Esophagus squamous epithelium (tissue), 5 donors: ENCODE measurements around the gene AXIN2. TPM values are rescaled to one million over a fixed set of nuclear protein-coding genes. Genes with fewer than 3 reads are reported as not detected.

ENCODE experiments used
- DNase-seq: peaks from one replicate; lab custom pipeline; 2025; lab: John Stamatoyannopoulos, UW
- H3K27ac ChIP-seq, 4 donors: fragments of 200-600 bp; sonication (generic); one replicate each; pipeline ENCODE4 v1.5.1; 2016 to 2019; ENCODE audit warnings: mild to moderate bottlenecking in 1 of 4
- H3K27me3 ChIP-seq, 4 donors: fragments of 200-600 bp; sonication (generic); 1 replicate in 3 of 4; 2 replicates in 1 of 4; pipeline versions ENCODE4 v1.5.1 to v1.6.0; 2017 to 2021; ENCODE audit warnings: antibody characterized with exemption in 1 of 4
- H3K36me3 ChIP-seq, 3 donors: fragments of 200-600 bp; sonication (generic); one replicate each; pipeline ENCODE4 v1.5.1; 2016 to 2019
- H3K4me1 ChIP-seq, 3 donors: fragments of 200-600 bp; sonication (generic); one replicate each; pipeline ENCODE4 v1.5.1; 2017 to 2019
- H3K4me3 ChIP-seq, 4 donors: fragments of 200-600 bp; sonication (generic); 1 replicate in 3 of 4; 2 replicates in 1 of 4; pipeline ENCODE4 v1.5.1; 2016 to 2019; ENCODE audit warnings: mild to moderate bottlenecking in 2 of 4, moderate library complexity in 1 of 4
- H3K9me3 ChIP-seq, 3 donors: fragments of 200-600 bp; sonication (generic); one replicate each; pipeline ENCODE4 v1.5.1; 2016 to 2019
- POLR2A ChIP-seq, 4 donors: fragments of 450-650 bp; IDR thresholded peaks; one replicate each; pipeline ENCODE4 v1.6.1; 2017; ENCODE audit warnings: antibody characterized with exemption in 4 of 4, mild to moderate bottlenecking in 4 of 4, moderate library complexity in 3 of 4
- WGBS, 2 donors: methylation state at CpG; one replicate each; pipeline ENCODE4 v1.1.5; 2018; 5-methylcytosine and 5-hydroxymethylcytosine counted together
- intact Hi-C: fragments of 100-400 bp; cut with DNase I; formaldehyde crosslinking; loops from one replicate; pipeline ENCODE4 v1.15.0; 2022
- total RNA-seq, 4 donors: library from RNA; depleted of rRNA; stranded (reverse); fragments of >200 nt; gene quantifications; one replicate each; pipeline ENCODE4 v1.1.0, GENCODE V29; 2016
- TF ChIP-seq, protein P1 (sequence below), 6 experiments: fragments of 450-650 bp in 4 of 6; fragments of 200-600 bp in 2 of 6; sonication (generic) in 2 of 6; IDR thresholded peaks; one replicate each; pipeline ENCODE4 v1.5.1; 2016 to 2019; ENCODE audit warnings: antibody characterized with exemption in 6 of 6, mild to moderate bottlenecking in 4 of 6, moderate library complexity in 4 of 6
- donor health status: DM: yes; HTN: yes; CAD: no.

The AXIN2 gene
- total RNA-seq, 4 donors from 2014 or later, result 0.83 to 10.9 (median 6.2) TPM

- H3K36me3 ChIP-seq, result peaks cover 0 to 6% (median 0%) of the 10 kb centered on the region in 3 donors
- TF ChIP-seq, protein P1, sequence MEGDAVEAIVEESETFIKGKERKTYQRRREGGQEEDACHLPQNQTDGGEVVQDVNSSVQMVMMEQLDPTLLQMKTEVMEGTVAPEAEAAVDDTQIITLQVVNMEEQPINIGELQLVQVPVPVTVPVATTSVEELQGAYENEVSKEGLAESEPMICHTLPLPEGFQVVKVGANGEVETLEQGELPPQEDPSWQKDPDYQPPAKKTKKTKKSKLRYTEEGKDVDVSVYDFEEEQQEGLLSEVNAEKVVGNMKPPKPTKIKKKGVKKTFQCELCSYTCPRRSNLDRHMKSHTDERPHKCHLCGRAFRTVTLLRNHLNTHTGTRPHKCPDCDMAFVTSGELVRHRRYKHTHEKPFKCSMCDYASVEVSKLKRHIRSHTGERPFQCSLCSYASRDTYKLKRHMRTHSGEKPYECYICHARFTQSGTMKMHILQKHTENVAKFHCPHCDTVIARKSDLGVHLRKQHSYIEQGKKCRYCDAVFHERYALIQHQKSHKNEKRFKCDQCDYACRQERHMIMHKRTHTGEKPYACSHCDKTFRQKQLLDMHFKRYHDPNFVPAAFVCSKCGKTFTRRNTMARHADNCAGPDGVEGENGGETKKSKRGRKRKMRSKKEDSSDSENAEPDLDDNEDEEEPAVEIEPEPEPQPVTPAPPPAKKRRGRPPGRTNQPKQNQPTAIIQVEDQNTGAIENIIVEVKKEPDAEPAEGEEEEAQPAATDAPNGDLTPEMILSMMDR (IDR thresholded peaks at IDR 0.05), result no peak
- TF ChIP-seq POLR2A (IDR thresholded peaks at IDR 0.05), result peak in 1 of 4 donors; percentile 43
- DNase-seq, result no peak
- no peaks in the 10 kb centered on the region for H3K9me3 ChIP-seq
- H3K27me3 ChIP-seq, result peaks cover 0 to 28% (median 0%) of the 10 kb centered on the region in 4 donors
- H3K4me3 ChIP-seq, result peak overlapping the region in 2 of 4 donors; percentile 62 to 65
- intact Hi-C loops, result no loop called here
- peaks cover 3 to 26% (median 14%) of the 10 kb centered on the region in 3 donors for H3K4me1 ChIP-seq
- WGBS, 2 donors, result 0% methylated on average over 2 to 7 of the region's 89 CpGs
- H3K27ac ChIP-seq, result peak overlapping the region in 1 of 4 donors; percentile 90
These were observed 1.4 kb downstream of the AXIN2 start for GRCh38 chr17:65559804-65560627.

DNA sequence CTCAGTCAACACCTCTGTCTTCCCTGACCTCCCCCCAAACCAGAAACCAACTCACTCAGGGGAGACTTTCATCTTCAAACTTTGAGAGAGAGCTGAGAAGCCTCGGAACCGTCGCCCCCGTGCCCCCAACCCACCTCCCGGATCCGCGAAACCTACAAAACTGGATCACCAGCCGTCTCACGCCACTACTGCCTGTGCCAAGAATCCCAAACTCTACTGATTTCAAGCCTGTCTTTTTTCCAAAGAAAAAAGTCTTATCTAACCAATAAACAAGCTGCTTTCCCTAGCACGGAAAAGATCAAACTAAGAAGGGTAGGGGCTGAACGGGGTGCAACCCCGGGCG is 2.0 kb downstream of the AXIN2 start:
- H3K4me1 ChIP-seq, result peaks cover 3 to 20% (median 14%) of the 10 kb centered on the region in 3 donors
- H3K27ac ChIP-seq, result peak overlapping the region in 1 of 4 donors; percentile 90
- H3K36me3 ChIP-seq, result peaks cover 0 to 6% (median 0%) of the 10 kb centered on the region in 3 donors
- H3K9me3 ChIP-seq, result no peaks in the 10 kb centered on the region
- DNase-seq, result no peak
- H3K4me3 ChIP-seq, result peak overlapping the region in 2 of 4 donors; percentile 62 to 65
- H3K27me3 ChIP-seq, result peaks cover 0 to 28% (median 0%) of the 10 kb centered on the region in 4 donors
- 0 to 4% methylated on average over 5 to 9 of the region's 13 CpGs for WGBS, 2 donors
- intact Hi-C loops, result no loop called here
- TF ChIP-seq POLR2A (IDR thresholded peaks at IDR 0.05), result no peak
- TF ChIP-seq, protein P1 (IDR thresholded peaks at IDR 0.05), result no peak

DNA sequence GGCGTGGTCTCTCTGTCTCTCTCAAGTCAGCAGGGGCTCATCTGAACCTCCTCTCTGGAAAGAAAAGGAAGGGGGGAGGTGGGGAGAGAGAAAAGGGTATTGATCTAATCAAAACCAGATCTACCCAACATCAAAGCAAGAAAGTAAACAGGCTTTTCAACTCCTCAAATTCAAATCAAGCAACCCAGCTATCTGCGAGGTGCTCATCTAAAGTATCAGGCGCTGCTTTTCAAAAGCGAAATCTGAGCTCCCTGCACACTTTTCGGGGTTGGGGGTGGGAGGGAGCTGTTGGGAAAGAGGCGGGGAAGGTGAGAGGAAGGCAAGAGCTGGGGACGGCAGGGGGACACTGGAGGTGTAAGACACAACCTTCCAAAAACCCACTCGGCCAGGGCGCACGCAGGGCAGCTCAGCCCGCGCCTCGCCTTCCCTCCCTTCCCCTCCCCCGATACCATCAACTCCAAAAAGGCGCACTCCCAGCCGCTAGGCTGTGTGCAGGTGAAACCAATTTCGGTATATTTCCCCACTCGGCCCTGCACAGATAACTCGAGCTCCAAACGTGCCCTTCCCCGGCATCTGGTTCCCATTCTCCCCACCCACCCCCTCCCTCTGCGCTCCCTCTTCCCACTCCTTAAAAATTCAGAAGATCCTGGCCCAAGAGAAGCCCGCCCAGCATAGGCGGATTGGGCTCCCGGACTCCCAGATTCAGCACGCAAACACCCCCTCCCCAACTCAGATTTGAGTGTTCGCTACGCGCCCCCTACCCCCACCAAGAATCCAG is 2.6 kb downstream of the AXIN2 start:
- Histone ChIP-seq H3K36me3 (peaks cover 0 to 6% (median 0%) of the 10 kb centered on the region in 3 donors), H3K4me1 (peaks cover 3 to 17% (median 16%) of the 10 kb centered on the region in 3 donors), H3K27me3 (peaks cover 0 to 28% (median 0%) of the 10 kb centered on the region in 4 donors), H3K9me3 (no peaks in the 10 kb centered on the region), H3K4me3 (peak overlapping the region in 2 of 4 donors; percentile 62 to 65), H3K27ac (peak overlapping the region in 1 of 4 donors; percentile 90)
- no peak for DNase-seq
- WGBS, 2 donors, result 4 to 16% methylated on average over 26 to 27 of the region's 29 CpGs
- intact Hi-C loops, result no loop called here
- no peak for TF ChIP-seq POLR2A (IDR thresholded peaks at IDR 0.05)
- TF ChIP-seq, protein P1 (IDR thresholded peaks at IDR 0.05), result no peak

GRCh38 chr17:65558311-65558682 is 3.2 kb downstream of the AXIN2 start:
- Histone ChIP-seq H3K27me3 (peaks cover 0 to 28% (median 0%) of the 10 kb centered on the region in 4 donors), H3K4me3 (peak overlapping the region in 2 of 4 donors; percentile 62 to 65), H3K9me3 (no peaks in the 10 kb centered on the region), H3K27ac (peak overlapping the region in 1 of 4 donors; percentile 90), H3K36me3 (peaks cover 0 to 6% (median 0%) of the 10 kb centered on the region in 3 donors), H3K4me1 (peaks cover 3 to 12% (median 11%) of the 10 kb centered on the region in 3 donors)
- WGBS, 2 donors, result 52 to 76% methylated on average over 6 of the region's 15 CpGs
- TF ChIP-seq POLR2A (IDR thresholded peaks at IDR 0.05), result no peak
- TF ChIP-seq, protein P1 (IDR thresholded peaks at IDR 0.05), result no peak
- intact Hi-C loops, result no loop called here
- DNase-seq, result no peak
